Measurements from ENCODE around the gene CFAP299. TPM values are rescaled to one million over a fixed set of nuclear protein-coding genes. Genes with fewer than 3 reads are reported as not detected.
"Not testable (repeated sequence)": the region's sequence is repeated elsewhere in the genome, so short reads cannot be mapped to it uniquely, and the experiment has no call there.

The CFAP299 gene
- total RNA-seq, 6 experiments from 2014 or later, result not detected

- Histone ChIP-seq H3K36me3 (no peaks in the 10 kb centered on the region), H3K27ac (no peak overlapping the region), H3K4me1 (no peaks in the 10 kb centered on the region), H3K27me3 (no peaks in the 10 kb centered on the region), H3K9me3 (no peaks in the 10 kb centered on the region), H3K4me3 (no peak overlapping the region)
- no peak for ATAC-seq
- 82% methylated on average over 1 of the region's 1 CpG for WGBS (ENCODE audit: insufficient coverage, low coverage, low lambda C conversion rate, missing lambda C conversion rate)
- no peak for DNase-seq
- intact Hi-C loops (cut with DNase I), result no loop called here
- TF ChIP-seq POLR2A (IDR thresholded peaks at IDR 0.05) (no peak), CTCF (IDR thresholded peaks at IDR 0.05) (no peak)
Observed at GRCh38 chr4:80334568-80334967, 962 bp upstream of the CFAP299 start.

- H3K27ac ChIP-seq, result peak overlapping the region in 1 of 3 donors; percentile 35
- intact Hi-C loops (cut with DNase I), result no loop called here
- H3K4me3 ChIP-seq, result peak overlapping the region; percentile 48 to 73 (median 61)
- H3K27me3 ChIP-seq, result no peaks in the 10 kb centered on the region
- no peaks in the 10 kb centered on the region for H3K9me3 ChIP-seq
- ATAC-seq, result no peak
- no peak for DNase-seq
- no peaks in the 10 kb centered on the region for H3K4me1 ChIP-seq
- under 1% methylated on average over 3 of the region's 3 CpGs for WGBS (ENCODE audit: insufficient coverage, low coverage, low lambda C conversion rate, missing lambda C conversion rate)
- no peaks in the 10 kb centered on the region for H3K36me3 ChIP-seq
- TF ChIP-seq POLR2A (IDR thresholded peaks at IDR 0.05) (no peak), CTCF (IDR thresholded peaks at IDR 0.05) (no peak)
Observed at GRCh38 chr4:80335226-80335553, 340 bp upstream of the CFAP299 start.

- DNase-seq (peak in 2 of 3 donors; percentile 48 to 56), ATAC-seq (peak; percentile 60 to 71 (median 65))
- H3K9me3 ChIP-seq, result no peaks in the 10 kb centered on the region
- H3K36me3 ChIP-seq, result no peaks in the 10 kb centered on the region
- H3K27ac ChIP-seq, result no peak overlapping the region
- H3K4me1 ChIP-seq, result no peaks in the 10 kb centered on the region
- WGBS (ENCODE audit: insufficient coverage, low coverage, low lambda C conversion rate, missing lambda C conversion rate), result 9% methylated on average over 6 of the region's 10 CpGs
- intact Hi-C loops (cut with DNase I), result no loop called here
- no peaks in the 10 kb centered on the region for H3K27me3 ChIP-seq
- peak overlapping the region in 2 of 3 donors; percentile 61 to 73 for H3K4me3 ChIP-seq
- no peak for TF ChIP-seq POLR2A (IDR thresholded peaks at IDR 0.05)
- peak; percentile 11 to 45 (median 28) for TF ChIP-seq CTCF (IDR thresholded peaks at IDR 0.05)
Observed at GRCh38 chr4:80336582-80336981, 1.1 kb downstream of the CFAP299 start.

GRCh38 chr4:80340036-80340435 is 4.5 kb downstream of the CFAP299 start:
- no peak for TF ChIP-seq POLR2A (IDR thresholded peaks at IDR 0.05)
- TF ChIP-seq CTCF (IDR thresholded peaks at IDR 0.05), result no peak
- ATAC-seq, result no peak

GRCh38 chr4:80342684-80343083 is 7.2 kb downstream of the CFAP299 start:
- intact Hi-C loops (cut with DNase I), result not testable (repeated sequence)

More at GRCh38 chr4:80340036-80340435, 4.5 kb downstream of the CFAP299 start:
- Histone ChIP-seq H3K36me3 (no peaks in the 10 kb centered on the region), H3K9me3 (no peaks in the 10 kb centered on the region), H3K4me3 (no peak overlapping the region), H3K4me1 (no peaks in the 10 kb centered on the region), H3K27me3 (no peaks in the 10 kb centered on the region), H3K27ac (no peak overlapping the region)
- 18% methylated on average over 2 of the region's 2 CpGs for WGBS (ENCODE audit: insufficient coverage, low coverage, low lambda C conversion rate, missing lambda C conversion rate)
- intact Hi-C loops (cut with DNase I), result no loop called here
- DNase-seq, result no peak

More at GRCh38 chr4:80342684-80343083, 7.2 kb downstream of the CFAP299 start:
- not testable (repeated sequence) for H3K9me3 ChIP-seq, DNase-seq, H3K36me3 ChIP-seq, H3K27ac ChIP-seq, H3K27me3 ChIP-seq, H3K4me3 ChIP-seq, H3K4me1 ChIP-seq, ATAC-seq

All from right lobe of liver (tissue), 6 donors.